NK-92 (cell line): ENCODE data around the gene CINP.
"Not testable (repeated sequence)": the region's sequence is repeated elsewhere in the genome, so short reads cannot be mapped to it uniquely, and the experiment has no call there.

ENCODE experiments used
- DNase-seq: peaks from one replicate; lab custom pipeline; 2025; ENCODE audit not compliant: unreplicated experiment; lab: John Stamatoyannopoulos, UW

Gene CINP

DNA sequence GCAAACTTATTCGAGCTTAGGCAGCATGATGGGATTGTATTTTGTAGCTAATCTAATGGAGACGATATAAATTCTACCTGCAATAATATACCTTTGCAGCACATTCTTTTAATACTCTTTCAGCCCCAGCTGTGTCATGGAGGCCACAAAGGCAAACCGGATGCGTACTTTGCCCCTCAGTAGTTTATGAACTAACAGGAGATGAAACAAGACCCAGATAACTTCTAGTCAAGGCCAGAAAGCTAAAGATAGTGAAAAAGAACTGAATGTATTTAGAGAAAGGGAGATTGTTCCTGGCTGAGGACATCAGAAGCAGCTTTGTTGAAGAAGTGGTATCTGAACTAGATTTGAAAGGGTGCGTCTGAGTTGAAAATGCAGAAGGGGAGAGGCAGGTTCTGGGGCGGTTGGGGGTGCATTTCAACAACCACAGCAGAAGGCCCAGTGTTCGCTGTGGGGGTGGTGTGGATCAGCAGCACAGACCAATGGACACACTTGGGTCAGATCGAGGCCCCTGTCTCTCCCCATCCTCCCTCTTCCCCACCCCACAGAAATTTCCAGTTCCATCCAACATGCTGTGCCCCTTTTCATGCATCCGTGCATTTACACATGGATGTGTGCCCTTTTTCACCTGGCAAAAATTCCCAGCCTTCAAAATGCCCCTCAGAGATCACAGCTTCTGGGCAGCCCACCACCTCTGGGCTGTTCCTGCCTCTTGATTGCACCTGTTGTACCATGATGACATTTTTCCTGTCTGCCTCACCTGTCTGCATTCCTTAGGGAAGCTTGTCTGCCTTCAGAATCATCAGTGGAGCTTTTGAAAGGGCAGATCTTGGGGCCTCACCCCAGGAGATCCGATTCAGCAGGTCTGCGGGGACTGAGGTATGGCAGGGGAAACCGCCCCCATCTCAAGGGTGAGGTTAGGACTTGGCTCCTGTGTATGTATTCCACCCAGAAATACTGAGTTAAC lies 41.0 kb downstream of the CINP start:
- DNase-seq = no peak

GRCh38 chr14:102320671-102321455 lies 41.8 kb downstream of the CINP start:
- DNase-seq = no peak

DNA sequence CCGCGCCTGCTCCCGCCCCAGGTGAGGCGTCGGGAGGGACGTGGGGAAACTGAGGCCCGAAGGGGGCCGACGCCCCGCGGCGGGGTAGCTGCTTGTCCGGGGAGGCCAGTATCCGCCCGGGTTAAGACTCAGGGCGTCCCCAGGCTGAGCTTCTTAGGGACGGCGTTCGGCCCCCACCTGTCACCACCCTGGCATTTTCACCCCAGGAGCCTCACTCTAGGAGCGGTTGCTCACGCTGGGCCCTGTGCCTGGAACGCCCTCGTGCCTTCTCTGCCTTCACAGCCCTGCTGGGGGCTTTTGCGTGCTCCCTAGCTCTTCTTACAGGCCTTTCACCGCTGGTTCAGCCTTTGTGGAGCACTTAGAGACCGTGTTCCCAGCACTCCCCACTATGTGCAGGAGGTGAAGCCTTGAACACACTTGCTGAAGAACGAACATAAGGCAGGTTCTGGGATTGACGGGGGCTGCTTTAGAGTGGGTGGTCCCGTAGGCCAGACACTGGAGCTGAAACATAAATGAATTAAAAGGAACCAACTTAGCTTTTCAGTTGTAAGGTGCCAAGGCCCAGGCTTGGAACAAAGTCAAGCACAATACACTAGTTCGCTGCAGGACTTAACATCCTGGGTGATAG lies 42.5 kb downstream of the CINP start:
- DNase-seq = no peak

GRCh38 chr14:102319351-102320032 lies 43.2 kb downstream of the CINP start, which contains the start of gene ZNF839:
ZNF839 (plus strand) TSS chr14:102319746; CDS start chr14:102319766, 20 bp downstream.
- DNase-seq = peak; percentile 28

GRCh38 chr14:102318781-102319276 lies 43.9 kb downstream of the CINP start:
- DNase-seq = no peak

- no peak for DNase-seq
Measured at GRCh38 chr14:102317564-102318248, 45.0 kb downstream of the CINP start.

DNA sequence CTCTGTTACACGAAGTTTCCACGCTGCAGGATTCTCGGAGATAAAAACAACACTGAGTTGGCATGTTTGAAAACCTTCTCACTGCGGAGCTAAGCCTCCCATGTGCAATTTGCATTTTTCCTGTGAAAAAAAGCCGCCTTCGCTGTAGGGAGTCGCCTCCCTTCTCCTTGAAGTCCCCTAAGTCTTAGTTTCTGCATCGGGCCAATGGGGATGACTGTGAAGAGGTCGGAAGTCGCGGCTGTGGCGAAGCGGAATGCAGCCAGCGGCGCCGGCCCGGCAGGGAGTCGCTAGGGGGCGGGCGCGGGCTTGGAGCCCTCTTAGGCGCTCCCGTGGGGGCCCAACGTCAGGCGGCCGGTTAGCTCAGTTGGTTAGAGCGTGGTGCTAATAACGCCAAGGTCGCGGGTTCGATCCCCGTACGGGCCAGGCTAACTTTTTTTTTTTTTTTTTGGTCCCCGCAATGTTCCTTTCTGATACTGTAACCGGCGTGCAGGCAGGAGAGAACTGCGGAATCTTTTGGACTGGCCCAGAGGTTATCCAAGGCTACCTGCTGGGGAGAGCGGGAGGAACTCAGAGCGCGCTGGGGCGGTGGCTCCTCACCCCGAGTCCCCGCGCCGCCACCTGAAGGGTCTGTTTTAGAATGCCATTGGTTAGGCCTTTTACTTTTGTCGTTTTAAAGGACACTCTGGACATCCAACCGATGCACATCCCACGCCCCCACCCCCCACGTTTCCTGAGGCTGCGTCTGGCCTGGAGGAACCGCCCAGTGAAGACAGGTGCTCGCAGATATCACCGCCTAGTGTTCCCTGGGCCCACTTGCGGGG lies 45.7 kb downstream of the CINP start:
- peak; percentile 51 for DNase-seq

GRCh38 chr14:102316338-102316742 lies 46.4 kb downstream of the CINP start:
- DNase-seq = no peak

GRCh38 chr14:102315121-102315520 lies 47.6 kb downstream of the CINP start:
- DNase-seq = no peak

GRCh38 chr14:102314242-102315011 lies 48.3 kb downstream of the CINP start:
- no peak for DNase-seq

- DNase-seq = peak; percentile 82
Measured at GRCh38 chr14:102304611-102305506, 57.8 kb downstream of the CINP start, which contains the start of gene MOK. MOK (minus strand) TSS chr14:102305164; CDS start chr14:102304968, 196 bp downstream.

- no peak for DNase-seq
Measured at GRCh38 chr14:102303664-102304063, 59.0 kb downstream of the CINP start.

- DNase-seq = not testable (repeated sequence)
Measured at GRCh38 chr14:102298303-102299070, 64.2 kb downstream of the CINP start.
